Endothelial cell of umbilical vein (primary cell): ENCODE data around the gene PPP2R2D. TPM values are rescaled to one million over a fixed set of nuclear protein-coding genes. Genes with fewer than 3 reads are reported as not detected.

Experiments
- BruUV-seq: library from RNA; stranded (reverse); fragments of 400-500 nt; replicated peaks from 2 replicates; lab custom pipeline; 2021; lab: Mats Ljungman, UMichigan
- CTCF ChIA-PET: fragments of 300-600, 350-600 bp; sonication (Branson Sonifier 250); formaldehyde crosslinking; loops from one replicate; lab custom pipeline; 2021; ENCODE audit warnings: antibody characterized with exemption, inconsistent platforms; lab: Charles Lee
- POLR2A ChIA-PET: fragments of 300-600, 350-600 bp; sonication (Branson Sonifier 250); formaldehyde crosslinking; loops from one replicate; lab custom pipeline; 2021; ENCODE audit warnings: antibody characterized with exemption, inconsistent platforms; lab: Charles Lee
- DNase-seq: peaks from one replicate; pipeline ENCODE4 v3.0.0-alpha.2; 2011; ENCODE audit warnings: low read depth, low spot score
- FAIRE-seq: peaks from 2 replicates; lab custom pipeline; 2011; peaks lifted over from hg19 to GRCh38; lab: Jason Lieb, UNC
- H2AFZ ChIP-seq: 2 replicates; pipeline ENCODE4 v1.6.0; 2012; ENCODE audit warnings: low read depth, low read length, control low read depth, inconsistent platforms
- H3K27ac ChIP-seq: 2 replicates; pipeline ENCODE4 v1.5.1; 2011; ENCODE audit warnings: low read depth, mild to moderate bottlenecking, control low read depth, low read length, moderate library complexity; ENCODE audit not compliant: insufficient read depth
- H3K27me3 ChIP-seq, 2 experiments: 2 replicates each; pipeline versions ENCODE4 v1.6.0 to v1.6.1; 2011; ENCODE audit warnings: low read length in 2 of 2, mixed read lengths in 1 of 2; ENCODE audit not compliant: control insufficient read depth in 2 of 2, insufficient read depth in 2 of 2
- H3K36me3 ChIP-seq, 2 experiments: 2 replicates in 1 of 2; 3 replicates in 1 of 2; pipeline ENCODE4 v1.5.1; 2011; ENCODE audit warnings: low read length in 2 of 2, mild to moderate bottlenecking in 1 of 2, moderate library complexity in 1 of 2; ENCODE audit not compliant: control insufficient read depth in 2 of 2, insufficient read depth in 2 of 2; ENCODE audit errors: extremely low read depth in 1 of 2
- H3K4me1 ChIP-seq: 3 replicates; pipeline ENCODE4 v1.5.1; 2011; ENCODE audit warnings: mild to moderate bottlenecking, low read length; ENCODE audit not compliant: control insufficient read depth, insufficient read depth; ENCODE audit errors: extremely low read depth
- H3K4me2 ChIP-seq: 2 replicates; pipeline ENCODE4 v1.6.1; 2011; ENCODE audit warnings: low read length, control low read depth, mixed read lengths; ENCODE audit not compliant: insufficient read depth
- H3K4me3 ChIP-seq, 3 experiments: fragments of 200-600 bp in 1 of 3; sonication (generic), shearing (Covaris generic) in 1 of 3; replicated peaks in 1 of 3; 2 replicates each; pipeline ENCODE4 v1.5.1; 2011 to 2016; ENCODE audit warnings: control low read depth in 3 of 3, low read length in 3 of 3, mild to moderate bottlenecking in 2 of 3, inconsistent platforms in 1 of 3, low read depth in 1 of 3, moderate library complexity in 1 of 3; ENCODE audit not compliant: insufficient read depth in 1 of 3
- H3K79me2 ChIP-seq: 2 replicates; pipeline ENCODE4 v1.6.0; 2012; ENCODE audit warnings: low read length, inconsistent platforms; ENCODE audit not compliant: control insufficient read depth, insufficient read depth
- H3K9ac ChIP-seq: replicated peaks from 2 replicates; pipeline ENCODE3; 2011; ENCODE audit warnings: low read length, control low read depth; ENCODE audit not compliant: insufficient read depth; ENCODE audit errors: extremely low read depth
- H3K9me1 ChIP-seq: replicated peaks from 3 replicates; pipeline ENCODE4 v1.6.0; 2011; ENCODE audit warnings: mild to moderate bottlenecking, low read length; ENCODE audit not compliant: control insufficient read depth, insufficient read depth; ENCODE audit errors: extremely low read depth
- H3K9me3 ChIP-seq: replicated peaks from 2 replicates; pipeline ENCODE4 v1.5.1; 2012; ENCODE audit warnings: low read length, inconsistent platforms; ENCODE audit not compliant: control insufficient read depth, insufficient read depth
- H4K20me1 ChIP-seq: replicated peaks from 2 replicates; pipeline ENCODE3; 2011; ENCODE audit warnings: mild to moderate bottlenecking, low read length; ENCODE audit not compliant: control insufficient read depth, insufficient read depth; ENCODE audit errors: extremely low read depth
- CTCF ChIP-seq, 2 donors: IDR thresholded peaks; 1 replicate in 1 of 2; 2 replicates in 1 of 2; pipeline ENCODE4 v1.5.1; 2011; ENCODE audit warnings: low read length in 2 of 2, mild to moderate bottlenecking in 2 of 2, moderate library complexity in 2 of 2, control low read depth in 1 of 2, inconsistent platforms in 1 of 2, low read depth in 1 of 2; ENCODE audit not compliant: insufficient read depth in 1 of 2; ENCODE audit errors: extremely low read depth in 1 of 2
- EZH2 ChIP-seq: IDR thresholded peaks from 2 replicates; pipeline ENCODE4 v1.6.1; 2012; ENCODE audit warnings: borderline replicate concordance, low read depth, mild to moderate bottlenecking, moderate library complexity, low read length, inconsistent platforms; ENCODE audit not compliant: severe bottlenecking
- FOS ChIP-seq: IDR thresholded peaks from 2 replicates; pipeline ENCODE4 v1.6.1; 2011; ENCODE audit warnings: mild to moderate bottlenecking, low read length, moderate library complexity, borderline replicate concordance; ENCODE audit not compliant: insufficient read depth
- GATA2 ChIP-seq: IDR thresholded peaks from 2 replicates; pipeline ENCODE4 v1.7.0; 2011; ENCODE audit warnings: low read depth, mild to moderate bottlenecking, moderate library complexity, mixed read lengths, low read length; ENCODE audit not compliant: insufficient read length, insufficient read depth
- JUN ChIP-seq: IDR thresholded peaks from 2 replicates; pipeline ENCODE4 v1.6.1; 2011; ENCODE audit warnings: borderline replicate concordance, low read depth; ENCODE audit not compliant: insufficient read length, insufficient read depth
- MAX ChIP-seq: IDR thresholded peaks from 2 replicates; pipeline ENCODE4 v1.6.1; 2011; ENCODE audit not compliant: insufficient read depth, insufficient read length
- MYC ChIP-seq: IDR thresholded peaks from one replicate; pipeline ENCODE4 v1.6.1; 2011; ENCODE audit warnings: mild to moderate bottlenecking, low read depth, low read length
- POLR2A ChIP-seq: IDR thresholded peaks from 2 replicates; pipeline ENCODE4 v1.6.1; 2012; ENCODE audit warnings: low read depth, mild to moderate bottlenecking, control low read depth, low read length
- POLR2AphosphoS5 ChIP-seq: IDR thresholded peaks from 2 replicates; pipeline ENCODE4 v1.6.1; 2012; ENCODE audit warnings: low read depth, mild to moderate bottlenecking, control low read depth, low read length, moderate library complexity; ENCODE audit not compliant: insufficient read depth
- dilution Hi-C: fragments of 300-500 bp; cut with MboI; formaldehyde crosslinking; loops from one replicate; pipeline ENCODE4 v1.15.0; 2019; ENCODE audit warnings: low sequenced_read_pairs; ENCODE audit not compliant: extremely low pct_ligation_motif_present
- intact Hi-C: fragments of 100-400 bp; cut with micrococcal nuclease; formaldehyde crosslinking; loops from one replicate; pipeline ENCODE4 v1.10.0; 2022
- polyA plus RNA-seq, 4 experiments: library from polyadenylated mRNA; depleted of rRNA in 3 of 4; stranded (reverse) in 3 of 4; unstranded in 1 of 4; fragments of >200 nt; gene quantifications; 2 replicates each; pipeline versions ENCODE4 v1.2.1 to v1.2.3, GENCODE V29; 2011 to 2012; ENCODE audit warnings: missing spikeins in 1 of 4
- total RNA-seq: library from RNA; stranded (reverse); gene quantifications from 2 replicates; pipeline ENCODE4 v1.2.3, GENCODE V29; 2021

Gene PPP2R2D
- total and polyA plus RNA-seq, 2 donors (not counting 3 experiments of a cell fraction or from before 2014, with no cell fraction given) = 29.9 to 36.3 TPM

GRCh38 chr10:131880016-131880590 is 20.7 kb upstream of the PPP2R2D start:
- Histone ChIP-seq H3K27ac (no peak overlapping the region), H3K4me1 (no peaks in the 10 kb centered on the region), H3K9me3 (no peaks in the 10 kb centered on the region), H3K4me2 (no peak overlapping the region), H3K9me1 (no peaks in the 10 kb centered on the region), H2AFZ (no peak overlapping the region), H4K20me1 (no peaks in the 10 kb centered on the region), H3K36me3 (no peaks in the 10 kb centered on the region), H3K79me2 (no peaks in the 10 kb centered on the region), H3K9ac (no peak overlapping the region), H3K27me3 (no peaks in the 10 kb centered on the region), H3K4me3 (no peak overlapping the region)
- no peak for DNase-seq
- POLR2A ChIA-PET = no interaction called here
- intact Hi-C loops (no loop called here), dilution Hi-C loops (no loop called here)
- BruUV-seq = no TSS peak
- CTCF ChIA-PET = interaction anchor here (1.9 kb wide), 1 partner anchor 143 kb away, joined by 10 read pairs; no protein-coding TSS in a partner anchor
- TF ChIP-seq FOS (no peak), GATA2 (no peak), POLR2A (no peak), MAX (no peak), EZH2 (no peak), CTCF (IDR thresholded peaks at IDR 0.05; ENCODE audit: extremely low read depth in 1 of 2, insufficient read depth in 1 of 2, low read depth in 1 of 2, low read length in 2 of 2) (no peak), JUN (no peak), POLR2AphosphoS5 (no peak), MYC (no peak)
- FAIRE-seq = no peak
